Psoas muscle (tissue), 8 donors: ENCODE results near the gene GIGYF1. TPM values are rescaled to one million over a fixed set of nuclear protein-coding genes. Genes with fewer than 3 reads are reported as not detected.
"Not testable (repeated sequence)": the region's sequence is repeated elsewhere in the genome, so short reads cannot be mapped to it uniquely, and the experiment has no call there.

Experiments used
- ATAC-seq, 4 donors: fragments of 200-7000 bp; cut with Tn5 transposase; one replicate each; pipeline ENCODE4 v1.9.1; 2020; ENCODE audit warnings: moderate library complexity in 3 of 4, mild to moderate bottlenecking in 2 of 4
- DNase-seq, 2 donors: peaks; one replicate each; pipeline ENCODE4 v3.0.0-alpha.2; 2020
- H3K27ac ChIP-seq: fragments of 200-600 bp; one replicate; pipeline ENCODE4 v1.8.0; 2022
- H3K27me3 ChIP-seq, 3 donors: fragments of 200-600 bp in 1 of 3; one replicate each; pipeline versions ENCODE4 v1.6.1 to v1.8.0; 2013 to 2022; ENCODE audit warnings: low read length in 2 of 3, mild to moderate bottlenecking in 2 of 3, moderate library complexity in 1 of 3; ENCODE audit not compliant: insufficient read depth in 3 of 3
- H3K36me3 ChIP-seq, 2 donors: fragments of 200-600 bp in 1 of 2; one replicate each; pipeline versions ENCODE4 v1.6.1 to v1.8.0; 2013 to 2022; ENCODE audit warnings: low read depth in 1 of 2, mild to moderate bottlenecking in 1 of 2, moderate library complexity in 1 of 2; ENCODE audit not compliant: insufficient read depth in 1 of 2
- H3K4me1 ChIP-seq: fragments of 200-600 bp; one replicate; pipeline ENCODE4 v1.8.0; 2022
- H3K4me3 ChIP-seq: fragments of 200-600 bp; one replicate; pipeline ENCODE4 v1.8.0; 2022; ENCODE audit warnings: mild to moderate bottlenecking
- H3K9me3 ChIP-seq: fragments of 200-600 bp; one replicate; pipeline ENCODE4 v1.8.0; 2022
- WGBS, 3 donors: extraction: QIAGEN DNeasy Blood & Tissue Kit; methylation state at CpG; one replicate each; pipeline versions ENCODE4 v1.1.6 to v1.1.7; 2013; 5-methylcytosine and 5-hydroxymethylcytosine counted together
- intact Hi-C, 2 donors: fragments of 100-400 bp; cut with DNase I; formaldehyde crosslinking; loops; one replicate each; pipeline versions ENCODE4 v1.11.0 to v1.14.2; 2022
- polyA plus RNA-seq, 3 donors: library from polyadenylated mRNA; stranded (reverse); fragments of 200-250 nt; gene quantifications; one replicate each; pipeline ENCODE4 v1.2.3, GENCODE V29; 2013
- total RNA-seq, 4 donors: library from RNA; stranded (reverse); fragmentation: NEBNext Ultra II Directional in 2 of 4; extraction: Animal tissue kit (Norgen Biotek cat#: 25700) in 2 of 4; gene quantifications; one replicate each; pipeline versions ENCODE4 v1.2.1 to v1.2.4, GENCODE V29; 2021 to 2023
- TF ChIP-seq, protein P1 (sequence below): fragments of 200-600 bp; IDR thresholded peaks from one replicate; pipeline ENCODE4 v1.8.0; 2022; ENCODE audit warnings: antibody characterized with exemption
- donor health status: healthy with polysubstance abuse.
- donor health status: DM: no; HTN: no; CAD: no; lungs with moderate emphysema.
- donor health status: Bipolar disorder and iron deficiency.
- donor health status: healthy.
- donor health status: DM: yes; HTN: yes; CAD: no.
- donor health status: DM: no; HTN: no; CAD: no.
- donor health status: DM: no; HTN: no; CAD: no.
- donor health status: DM: yes; HTN: yes; CAD: no.

GIGYF1 gene
- total and polyA plus RNA-seq, 7 donors, result 9.9 to 39.1 (median 18.0) TPM

DNA sequence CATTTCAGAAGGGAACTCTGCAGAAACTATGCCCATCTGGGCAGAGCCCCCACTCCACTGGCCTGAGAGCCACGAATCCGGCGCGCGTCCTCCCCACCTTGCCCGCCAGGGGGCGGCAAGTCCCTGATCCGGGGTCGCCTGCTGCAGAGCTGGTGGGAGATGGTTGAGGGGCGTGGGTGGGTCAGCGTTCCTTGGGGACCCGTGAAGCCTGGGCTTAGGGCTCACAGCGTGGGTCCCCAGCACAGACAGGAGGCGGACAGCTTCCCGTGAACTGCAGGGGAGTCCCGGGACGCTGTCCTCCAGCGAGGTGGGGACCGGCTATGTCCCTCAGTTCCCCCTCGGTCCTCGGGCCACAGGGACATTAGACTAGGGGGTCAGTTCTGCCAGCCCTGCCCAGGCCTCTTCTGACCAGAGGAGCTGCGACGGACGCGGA, 11.3 kb upstream of the GIGYF1 start:
- Histone ChIP-seq H3K27me3 (no peaks in the 10 kb centered on the region), H3K36me3 (peaks cover 0 to 19% of the 10 kb centered on the region in 2 donors), H3K4me1 (peaks cover 13% of the 10 kb centered on the region), H3K27ac (peak overlapping the region; percentile 89), H3K9me3 (no peaks in the 10 kb centered on the region), H3K4me3 (peak overlapping the region; percentile 80)
- WGBS, 3 donors, result 0 to 1% (median 0%) methylated on average over 17 to 25 of the region's 25 CpGs
- ATAC-seq, result peak; percentile 77 to 85 (median 80)
- intact Hi-C loops, result loop anchor here in 1 of 2 donors (2.0 to 5.0 kb wide), 2 partner anchors 147 to 353 kb away; partner anchors contain the start of gene SLC12A9
- TF ChIP-seq, protein P1, sequence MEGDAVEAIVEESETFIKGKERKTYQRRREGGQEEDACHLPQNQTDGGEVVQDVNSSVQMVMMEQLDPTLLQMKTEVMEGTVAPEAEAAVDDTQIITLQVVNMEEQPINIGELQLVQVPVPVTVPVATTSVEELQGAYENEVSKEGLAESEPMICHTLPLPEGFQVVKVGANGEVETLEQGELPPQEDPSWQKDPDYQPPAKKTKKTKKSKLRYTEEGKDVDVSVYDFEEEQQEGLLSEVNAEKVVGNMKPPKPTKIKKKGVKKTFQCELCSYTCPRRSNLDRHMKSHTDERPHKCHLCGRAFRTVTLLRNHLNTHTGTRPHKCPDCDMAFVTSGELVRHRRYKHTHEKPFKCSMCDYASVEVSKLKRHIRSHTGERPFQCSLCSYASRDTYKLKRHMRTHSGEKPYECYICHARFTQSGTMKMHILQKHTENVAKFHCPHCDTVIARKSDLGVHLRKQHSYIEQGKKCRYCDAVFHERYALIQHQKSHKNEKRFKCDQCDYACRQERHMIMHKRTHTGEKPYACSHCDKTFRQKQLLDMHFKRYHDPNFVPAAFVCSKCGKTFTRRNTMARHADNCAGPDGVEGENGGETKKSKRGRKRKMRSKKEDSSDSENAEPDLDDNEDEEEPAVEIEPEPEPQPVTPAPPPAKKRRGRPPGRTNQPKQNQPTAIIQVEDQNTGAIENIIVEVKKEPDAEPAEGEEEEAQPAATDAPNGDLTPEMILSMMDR, result peak; percentile 90
- DNase-seq, result peak; percentile 81 to 88

DNA sequence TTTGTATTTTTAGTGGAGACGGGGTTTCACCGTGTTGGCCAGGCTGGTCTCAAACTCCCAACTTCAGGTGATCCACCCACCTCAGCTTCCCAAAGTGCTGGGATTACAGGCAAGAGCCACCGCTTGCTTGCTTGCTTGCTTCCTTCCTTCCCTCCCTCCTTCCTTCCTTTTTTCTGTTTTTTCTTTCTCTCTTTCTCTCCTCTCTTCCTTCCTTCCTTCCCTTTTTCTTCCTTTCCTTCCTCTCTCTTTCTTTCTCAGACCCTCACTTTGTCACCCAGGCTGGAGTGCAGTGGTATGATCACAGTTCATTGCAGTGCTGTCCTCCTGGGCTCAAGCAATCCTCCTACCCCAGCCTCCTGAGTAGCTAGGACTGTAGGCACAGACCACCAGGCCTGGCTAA, 7.0 kb upstream of the GIGYF1 start:
- H3K9me3 ChIP-seq, H3K27me3 ChIP-seq, H3K4me1 ChIP-seq, ATAC-seq, H3K4me3 ChIP-seq, DNase-seq, H3K27ac ChIP-seq, H3K36me3 ChIP-seq: not testable (repeated sequence)
- WGBS, 3 donors, result 38 to 80% (median 52%) methylated on average over 3 of the region's 3 CpGs
- intact Hi-C loops, result loop anchor here in 1 of 2 donors (5.0 kb wide), 1 partner anchor 151 kb away; the partner anchor contains the start of gene SLC12A9

DNA sequence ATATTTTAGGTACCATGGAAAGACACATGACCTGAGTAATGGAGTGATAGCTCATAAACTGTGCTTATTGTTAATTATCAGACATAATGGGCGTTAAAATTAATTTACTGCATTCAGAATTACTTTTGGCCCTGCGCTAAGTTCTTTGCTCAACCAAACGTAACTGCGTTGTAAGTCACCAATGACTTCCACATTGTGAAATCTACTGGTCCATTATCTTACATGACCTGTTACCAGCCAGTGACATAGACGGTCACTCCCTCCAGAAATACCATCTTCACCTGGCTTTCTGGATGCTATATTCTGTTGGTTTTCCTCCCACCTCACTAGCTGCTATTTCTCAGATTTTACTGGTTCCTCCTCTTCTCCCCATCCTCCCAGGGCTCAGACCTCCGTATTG, 5.0 kb upstream of the GIGYF1 start:
- no peak for DNase-seq
- no peaks in the 10 kb centered on the region for H3K9me3 ChIP-seq
- ATAC-seq, result no peak
- intact Hi-C loops, result no loop called here
- WGBS, 3 donors, result 60 to 69% (median 63%) methylated on average over 6 of the region's 6 CpGs
- no peaks in the 10 kb centered on the region for H3K4me1 ChIP-seq
- H3K4me3 ChIP-seq, result no peak overlapping the region
- no peak overlapping the region for H3K27ac ChIP-seq
- peaks cover 0 to 2% (median 0%) of the 10 kb centered on the region in 3 donors for H3K27me3 ChIP-seq
- no peaks in the 10 kb centered on the region for H3K36me3 ChIP-seq
- TF ChIP-seq, protein P1, result no peak

DNA sequence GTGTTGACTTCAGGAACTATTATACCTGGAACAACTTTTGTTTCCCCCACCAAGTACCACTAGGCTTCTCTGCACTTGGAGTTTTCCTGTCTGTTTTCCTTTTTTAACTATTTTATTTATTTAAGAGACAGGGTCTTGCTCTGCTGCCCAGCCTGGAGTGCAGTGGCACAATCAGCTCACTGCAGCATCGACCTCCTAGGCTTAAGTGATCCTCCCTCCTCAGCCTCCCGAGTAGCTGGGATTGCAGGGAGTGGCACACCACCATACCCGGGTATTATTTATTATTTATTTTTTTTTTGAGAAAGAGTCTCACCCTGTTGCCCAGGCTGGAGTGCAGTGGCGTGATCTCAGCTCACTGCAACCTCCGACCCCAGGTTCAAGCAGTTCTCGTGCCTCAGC, 2.1 kb upstream of the GIGYF1 start:
- H3K27me3 ChIP-seq, result peaks cover 0 to 2% (median 0%) of the 10 kb centered on the region in 3 donors
- H3K36me3 ChIP-seq, result no peaks in the 10 kb centered on the region
- TF ChIP-seq, protein P1, result no peak
- WGBS, 3 donors, result 71 to 77% (median 73%) methylated on average over 6 of the region's 6 CpGs
- no peaks in the 10 kb centered on the region for H3K9me3 ChIP-seq
- no peak overlapping the region for H3K27ac ChIP-seq
- intact Hi-C loops, result no loop called here
- no peak overlapping the region for H3K4me3 ChIP-seq
- no peak for ATAC-seq
- H3K4me1 ChIP-seq, result peaks cover 19% of the 10 kb centered on the region
- DNase-seq, result no peak

DNA sequence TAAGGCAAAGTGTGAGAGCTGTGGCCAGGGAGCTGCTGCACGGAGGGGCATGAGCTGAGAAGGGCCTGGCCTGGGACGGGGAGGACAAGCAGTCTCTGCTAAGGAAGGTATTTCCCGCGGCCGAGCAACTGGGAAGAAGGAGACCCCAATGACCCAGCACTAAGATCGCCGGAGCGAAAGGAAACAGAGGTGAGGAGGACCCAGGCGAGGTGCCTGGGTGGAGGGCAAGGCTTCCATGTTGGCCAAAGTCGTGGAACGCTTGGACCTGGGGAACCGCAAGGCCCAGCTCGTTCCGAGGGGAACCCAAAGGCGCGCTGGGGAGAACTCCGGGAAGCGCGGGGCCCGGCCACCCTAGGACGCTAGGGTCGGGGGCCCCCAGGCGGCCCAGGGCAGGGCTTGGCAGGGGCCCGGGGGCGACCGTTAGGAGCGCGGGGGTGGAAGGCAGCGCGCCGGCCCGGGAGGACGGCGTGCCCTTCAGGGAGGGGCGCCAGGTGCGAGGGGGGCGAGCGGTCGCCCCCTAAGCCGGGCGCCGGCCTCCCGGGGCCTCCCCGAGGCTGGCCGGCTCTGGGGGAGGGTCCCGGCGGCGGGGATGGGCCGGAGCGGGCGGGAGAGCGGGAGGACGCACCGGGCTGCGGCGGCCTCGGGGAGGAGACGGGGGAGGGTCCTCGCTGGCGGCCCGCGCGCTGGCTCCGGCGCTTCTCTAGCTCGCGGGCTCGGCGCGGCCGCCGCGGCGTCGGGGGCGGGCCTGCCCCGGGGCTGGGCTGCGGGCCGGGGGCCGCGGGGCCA, 545 bp downstream of the GIGYF1 start:
- peaks cover 0 to 2% (median 0%) of the 10 kb centered on the region in 3 donors for H3K27me3 ChIP-seq
- H3K36me3 ChIP-seq, result peaks cover 0 to 9% of the 10 kb centered on the region in 2 donors
- ATAC-seq (peak in 2 of 4 donors; percentile 8 to 9), DNase-seq (peak; percentile 22 to 59)
- TF ChIP-seq, protein P1, result no peak
- 1 to 2% (median 1%) methylated on average over 35 to 81 of the region's 81 CpGs for WGBS, 3 donors
- intact Hi-C loops, result loop anchor here (2.0 to 5.0 kb wide), 4 partner anchors 19 to 226 kb away; no protein-coding TSS in a partner anchor
- H3K9me3 ChIP-seq, result no peaks in the 10 kb centered on the region
- H3K4me1 ChIP-seq, result peaks cover 43% of the 10 kb centered on the region
- H3K27ac ChIP-seq, result peak overlapping the region; percentile 71
- peak overlapping the region; percentile 93 for H3K4me3 ChIP-seq
